Immature natural killer cell (primary cell): ENCODE data around the gene SPG21. TPM values are rescaled to one million over a fixed set of nuclear protein-coding genes. Genes with fewer than 3 reads are reported as not detected.

Experiments used
- DNase-seq, 3 donors: peaks; one replicate each; pipeline ENCODE4 v3.0.0; 2022; ENCODE audit warnings: mixed read lengths in 1 of 3
- H3K27ac Mint-ChIP-seq, 6 donors: one replicate each; pipeline ENCODE4 v1.8.0; 2020; ENCODE audit warnings: mixed read lengths in 6 of 6, mild to moderate bottlenecking in 5 of 6, inconsistent platforms in 4 of 6, moderate library complexity in 3 of 6
- H3K27me3 Mint-ChIP-seq, 3 donors: one replicate each; pipeline ENCODE4 v1.8.0; 2020 to 2021; ENCODE audit warnings: low read depth in 3 of 3, mild to moderate bottlenecking in 3 of 3, mixed read lengths in 3 of 3, moderate library complexity in 3 of 3, inconsistent platforms in 1 of 3
- H3K36me3 Mint-ChIP-seq, 3 donors: one replicate each; pipeline ENCODE4 v1.8.0; 2020; ENCODE audit warnings: mixed read lengths in 3 of 3, inconsistent platforms in 2 of 3, mild to moderate bottlenecking in 2 of 3
- H3K4me1 Mint-ChIP-seq, 2 donors: one replicate each; pipeline ENCODE4 v1.8.0; 2020; ENCODE audit warnings: inconsistent platforms in 2 of 2, mild to moderate bottlenecking in 2 of 2, mixed read lengths in 2 of 2, moderate library complexity in 1 of 2
- H3K4me3 Mint-ChIP-seq, 5 donors: one replicate each; pipeline ENCODE4 v1.8.0; 2020; ENCODE audit warnings: mild to moderate bottlenecking in 5 of 5, mixed read lengths in 5 of 5, inconsistent platforms in 3 of 5, moderate library complexity in 3 of 5
- H3K9me3 Mint-ChIP-seq, 6 donors: one replicate each; pipeline ENCODE4 v1.8.0; 2020; ENCODE audit warnings: mild to moderate bottlenecking in 6 of 6, mixed read lengths in 6 of 6, inconsistent platforms in 4 of 6, moderate library complexity in 3 of 6
- polyA plus RNA-seq, 3 donors: library from polyadenylated mRNA; unstranded; fragments of 300-500 nt; fragmentation: Illumina TruSeq; gene quantifications; one replicate each; pipeline ENCODE4 v1.2.3, GENCODE V29; 2021

The SPG21 gene
- polyA plus RNA-seq: 100 to 1,000 TPM; 112 to 198 (median 121) TPM

DNA sequence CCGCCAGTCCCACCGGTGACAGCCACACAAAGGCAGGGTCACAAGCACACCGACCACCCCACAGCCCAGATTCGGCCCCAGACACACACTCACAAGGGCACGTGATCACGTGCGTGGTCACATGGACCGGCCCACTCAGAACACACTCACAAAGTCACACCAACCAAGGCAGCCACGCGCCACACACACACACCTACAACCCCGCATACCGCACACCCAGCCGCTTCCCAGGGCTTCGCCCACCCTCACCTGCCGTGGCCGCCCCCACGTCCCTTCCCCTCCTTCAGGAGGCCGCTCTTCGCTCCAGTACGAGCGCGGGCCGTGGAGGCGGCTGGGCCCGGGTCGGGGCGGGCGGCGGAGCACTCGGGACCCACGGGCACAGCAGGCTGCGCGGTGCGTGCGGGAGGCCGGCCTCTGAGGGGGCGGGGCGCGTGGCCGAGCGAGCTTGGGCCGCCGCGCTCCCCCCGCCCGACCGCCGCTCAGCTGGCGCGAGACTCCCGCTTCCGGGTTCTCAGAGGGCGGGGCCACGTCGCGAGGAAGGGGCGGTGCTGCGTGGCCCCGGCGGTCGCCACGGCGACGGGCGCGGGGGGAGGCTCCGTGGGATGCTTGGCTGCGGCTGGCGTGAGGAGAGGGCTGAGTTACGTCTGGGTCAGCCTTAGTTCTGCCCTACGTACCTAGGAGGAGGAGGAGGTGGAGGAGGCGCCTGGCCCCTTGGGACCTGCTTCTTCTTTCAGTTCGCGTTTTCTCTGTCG lies at the start of gene SPG21:
SPG21 (minus strand) TSS at position 499 of the 752 bp plus-strand sequence. CDS start 6,345 bp downstream, outside the sequence.
- Mint-ChIP-seq H3K27ac (peak within 1 kb of the TSS; percentile 97 to 99 (median 98)), H3K4me3 (peak within 1 kb of the TSS; percentile 97 to 99 (median 99)), H3K27me3 (peaks cover 13 to 20% (median 15%) of the 10 kb centered on the region in 3 donors), H3K36me3 (no peaks in the 10 kb centered on the region), H3K4me1 (peaks cover 29 to 41% of the 10 kb centered on the region in 2 donors), H3K9me3 (no peaks in the 10 kb centered on the region)
- peak; percentile 97 to 98 (median 97) for DNase-seq

- Mint-ChIP-seq H3K4me1 (peaks cover 0 to 2% of the 10 kb centered on the region in 2 donors), H3K9me3 (no peaks in the 10 kb centered on the region), H3K27me3 (peaks cover 0 to 4% (median 2%) of the 10 kb centered on the region in 3 donors), H3K27ac (no peak overlapping the region), H3K36me3 (no peaks in the 10 kb centered on the region), H3K4me3 (no peak overlapping the region)
- DNase-seq: no peak
Observed at GRCh38 chr15:65038836-65039235, 49.1 kb upstream of the SPG21 start.

DNA sequence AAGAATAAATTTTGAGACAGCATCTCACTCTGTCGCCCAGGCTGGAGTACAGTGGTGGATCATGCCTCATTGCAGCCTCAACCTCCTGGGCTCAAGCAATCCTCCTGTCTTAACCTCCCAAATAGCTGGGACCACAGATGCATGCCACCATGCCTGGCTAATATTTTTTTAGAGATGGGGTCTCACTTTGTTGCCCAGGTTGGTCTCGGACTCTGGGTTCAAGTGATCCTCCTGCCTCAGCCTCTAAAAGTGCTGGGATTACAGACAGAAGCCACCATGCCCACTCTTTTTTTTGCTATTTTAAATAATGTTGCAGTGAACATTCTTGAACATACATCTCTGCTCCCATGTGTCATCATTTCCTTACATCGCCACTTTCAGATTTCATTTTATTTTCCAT lies 48.7 kb upstream of the SPG21 start:
- Mint-ChIP-seq H3K9me3 (no peaks in the 10 kb centered on the region), H3K27ac (no peak overlapping the region), H3K27me3 (peaks cover 0 to 4% (median 2%) of the 10 kb centered on the region in 3 donors), H3K4me1 (peaks cover 0 to 6% of the 10 kb centered on the region in 2 donors), H3K4me3 (no peak overlapping the region), H3K36me3 (no peaks in the 10 kb centered on the region)
- no peak for DNase-seq

DNA sequence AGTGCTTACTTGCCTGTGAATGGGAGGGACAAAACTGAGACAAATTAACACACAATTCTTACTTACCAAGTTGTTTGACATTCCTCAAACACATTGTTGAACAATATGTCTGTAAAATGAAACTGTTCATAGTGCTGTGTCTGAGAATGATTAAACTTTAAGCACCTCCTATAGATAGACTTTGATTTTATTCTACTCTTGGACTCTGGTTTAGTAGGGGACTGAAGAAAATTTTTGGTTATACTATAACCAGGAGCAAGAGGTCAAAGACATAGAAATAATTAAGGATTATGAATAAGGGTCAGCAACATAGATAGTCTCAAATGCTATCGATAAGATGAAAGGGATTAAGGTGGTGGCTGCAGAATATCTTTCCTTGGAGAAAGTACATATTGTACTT lies 47.6 kb upstream of the SPG21 start:
- Mint-ChIP-seq H3K27ac (no peak overlapping the region), H3K36me3 (no peaks in the 10 kb centered on the region), H3K27me3 (peaks cover 0 to 4% (median 2%) of the 10 kb centered on the region in 3 donors), H3K4me3 (no peak overlapping the region), H3K9me3 (no peaks in the 10 kb centered on the region), H3K4me1 (peaks cover 2 to 10% of the 10 kb centered on the region in 2 donors)
- DNase-seq: no peak

DNA sequence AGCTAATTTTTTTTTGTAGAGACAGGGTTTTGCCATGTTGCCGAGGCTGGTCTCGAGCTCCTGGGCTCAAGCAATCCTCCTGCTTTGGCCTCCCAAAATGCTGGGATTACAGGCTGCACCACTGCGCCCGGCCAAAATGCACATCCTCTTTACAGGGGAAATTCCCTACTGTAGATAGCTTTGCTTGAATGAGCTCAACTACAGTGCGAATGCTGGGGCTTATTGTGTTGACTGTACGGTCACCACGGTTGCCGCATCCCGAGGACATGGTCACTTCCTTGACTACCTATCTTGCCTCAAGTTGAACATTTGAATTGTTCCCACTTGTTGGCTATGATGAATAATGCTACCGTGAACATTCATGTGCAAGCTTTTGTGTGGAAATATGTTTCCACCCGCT lies 45.0 kb upstream of the SPG21 start:
- no peaks in the 10 kb centered on the region for H3K36me3 Mint-ChIP-seq
- DNase-seq: no peak
- H3K4me1 Mint-ChIP-seq: peaks cover 2 to 10% of the 10 kb centered on the region in 2 donors
- H3K27me3 Mint-ChIP-seq: peaks cover 4 to 9% (median 6%) of the 10 kb centered on the region in 3 donors
- H3K9me3 Mint-ChIP-seq: no peaks in the 10 kb centered on the region
- H3K4me3 Mint-ChIP-seq: no peak overlapping the region
- H3K27ac Mint-ChIP-seq: no peak overlapping the region

DNA sequence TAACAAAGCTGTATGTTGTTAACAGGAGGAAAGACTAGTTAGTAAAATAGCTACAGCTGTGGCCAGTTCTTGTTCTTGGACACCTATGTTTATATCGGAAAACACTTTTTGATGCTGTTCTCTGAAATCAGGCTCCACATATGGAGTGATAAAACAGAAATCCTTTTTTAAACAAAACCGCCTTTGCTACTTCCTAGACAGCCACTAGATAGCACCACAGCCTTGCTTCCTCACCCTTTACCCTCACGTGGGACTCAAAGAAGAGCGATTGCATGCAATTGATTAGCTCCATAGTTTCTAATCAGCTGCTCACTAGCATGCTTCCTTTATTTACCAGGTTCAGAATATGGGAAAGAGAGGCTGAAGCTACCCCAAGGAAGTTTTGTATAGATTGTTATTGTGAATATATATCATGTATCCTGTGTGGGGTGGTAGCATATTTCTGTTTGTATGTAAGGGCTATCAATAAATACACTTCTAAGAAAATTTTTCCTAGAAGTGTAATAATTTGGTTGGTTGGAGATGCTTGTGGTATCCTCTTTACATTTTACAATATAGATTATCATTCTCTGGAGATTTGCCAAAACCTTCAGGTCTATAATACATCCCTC lies 44.0 kb upstream of the SPG21 start:
- Mint-ChIP-seq H3K4me1 (peaks cover 4 to 12% of the 10 kb centered on the region in 2 donors), H3K9me3 (no peaks in the 10 kb centered on the region), H3K4me3 (no peak overlapping the region), H3K27me3 (peaks cover 4 to 9% (median 6%) of the 10 kb centered on the region in 3 donors), H3K27ac (no peak overlapping the region), H3K36me3 (no peaks in the 10 kb centered on the region)
- DNase-seq: no peak

GRCh38 chr15:65032801-65033537 lies 43.3 kb upstream of the SPG21 start:
- Mint-ChIP-seq H3K36me3 (no peaks in the 10 kb centered on the region), H3K4me1 (peaks cover 12 to 20% of the 10 kb centered on the region in 2 donors), H3K9me3 (no peaks in the 10 kb centered on the region), H3K27me3 (peaks cover 4 to 7% (median 4%) of the 10 kb centered on the region in 3 donors), H3K27ac (peak overlapping the region in 1 of 6 donors; percentile 25), H3K4me3 (no peak overlapping the region)
- DNase-seq: peak; percentile 33 to 41 (median 38)

GRCh38 chr15:65029736-65030208 lies 40.1 kb upstream of the SPG21 start:
- Mint-ChIP-seq H3K4me3 (peak overlapping the region; percentile 67 to 90 (median 76)), H3K9me3 (no peaks in the 10 kb centered on the region), H3K27me3 (peaks cover 2 to 7% (median 4%) of the 10 kb centered on the region in 3 donors), H3K27ac (peak overlapping the region in 1 of 6 donors; percentile 64), H3K36me3 (peaks cover 6 to 9% (median 7%) of the 10 kb centered on the region in 3 donors), H3K4me1 (peaks cover 15 to 26% of the 10 kb centered on the region in 2 donors)
- no peak for DNase-seq

DNA sequence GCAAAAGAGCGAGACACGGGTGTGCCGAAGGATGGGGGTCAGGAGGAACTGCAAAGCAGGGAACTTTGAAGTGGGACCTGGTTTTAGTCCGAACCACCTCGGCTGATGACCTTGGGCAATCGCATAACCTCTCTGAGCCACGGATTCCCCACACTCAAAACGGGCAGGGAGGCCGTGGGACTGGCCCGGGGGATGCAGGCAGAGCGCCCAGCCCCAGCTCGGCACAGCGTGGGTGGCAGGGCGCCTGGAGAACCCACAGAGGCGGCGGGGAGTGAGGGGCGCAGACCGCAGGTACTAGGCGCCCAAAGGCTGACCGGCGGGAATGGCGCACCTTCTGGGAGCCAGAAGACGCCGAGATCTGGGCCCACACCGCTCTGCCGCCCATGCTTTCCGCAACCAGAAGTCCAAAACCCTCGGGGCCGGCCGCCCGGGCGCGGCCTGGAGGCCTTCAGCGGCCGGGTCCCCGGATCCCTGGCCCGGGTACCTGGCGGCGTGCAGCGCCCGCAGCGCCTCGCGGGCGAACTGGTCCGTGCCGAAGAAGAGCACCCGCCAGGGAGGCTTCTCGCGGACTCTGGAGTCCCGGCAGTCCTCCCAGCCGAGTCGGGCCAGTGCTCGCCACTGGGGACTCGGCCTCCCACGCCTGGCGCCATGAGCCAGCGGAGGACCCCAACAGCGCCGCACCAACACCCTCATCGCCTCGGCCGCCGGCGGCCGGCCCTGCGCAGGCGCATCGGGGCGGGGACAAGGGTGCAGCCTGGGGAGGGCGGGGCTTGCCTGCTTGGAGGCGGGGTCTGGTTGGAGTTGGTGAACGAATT lies 39.4 kb upstream of the SPG21 start, which contains the start of gene MTFMT:
MTFMT (minus strand) TSS at position 719 of the 815 bp plus-strand sequence; CDS start at position 693, 26 bp downstream.
- H3K4me3 Mint-ChIP-seq: peak within 1 kb of the TSS; percentile 84 to 99 (median 91)
- peaks cover 10 to 13% (median 11%) of the 10 kb centered on the region in 3 donors for H3K36me3 Mint-ChIP-seq
- H3K9me3 Mint-ChIP-seq: no peaks in the 10 kb centered on the region
- DNase-seq: peak; percentile 84 to 89 (median 84)
- peaks cover 15 to 26% of the 10 kb centered on the region in 2 donors for H3K4me1 Mint-ChIP-seq
- peak within 1 kb of the TSS; percentile 52 to 92 (median 75) for H3K27ac Mint-ChIP-seq
- peaks cover 2 to 7% (median 4%) of the 10 kb centered on the region in 3 donors for H3K27me3 Mint-ChIP-seq

DNA sequence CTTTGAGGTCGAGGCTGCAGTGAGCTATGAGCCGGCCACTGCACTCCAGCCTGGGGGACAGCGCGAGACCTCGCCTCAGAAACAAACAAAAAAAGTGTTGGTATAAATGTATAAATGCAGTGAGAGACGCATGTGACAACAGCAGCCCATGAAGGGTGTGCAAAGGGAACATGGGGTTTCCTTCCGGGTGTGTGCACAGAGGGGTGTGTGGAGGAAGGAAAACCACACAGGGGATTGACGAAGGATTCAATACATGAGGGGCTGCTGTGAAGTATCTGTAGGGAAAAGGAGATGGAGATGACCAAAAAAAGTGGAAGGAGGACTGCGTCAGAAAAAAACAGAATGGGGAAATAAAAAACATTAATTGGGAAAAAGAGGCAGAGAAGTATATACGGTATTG lies 38.6 kb upstream of the SPG21 start:
- Mint-ChIP-seq H3K27ac (peak overlapping the region; percentile 52 to 92 (median 75)), H3K4me1 (peaks cover 15 to 19% of the 10 kb centered on the region in 2 donors), H3K9me3 (no peaks in the 10 kb centered on the region), H3K4me3 (peak overlapping the region; percentile 84 to 99 (median 91)), H3K27me3 (peaks cover 2 to 7% (median 4%) of the 10 kb centered on the region in 3 donors), H3K36me3 (peaks cover 11 to 16% (median 13%) of the 10 kb centered on the region in 3 donors)
- no peak for DNase-seq

- Mint-ChIP-seq H3K27me3 (peaks cover 2 to 7% (median 4%) of the 10 kb centered on the region in 3 donors), H3K36me3 (peaks cover 13 to 21% (median 15%) of the 10 kb centered on the region in 3 donors), H3K4me1 (peaks cover 14 to 15% of the 10 kb centered on the region in 2 donors), H3K4me3 (peak overlapping the region; percentile 84 to 99 (median 91)), H3K27ac (no peak overlapping the region), H3K9me3 (no peaks in the 10 kb centered on the region)
- DNase-seq: no peak
Observed at GRCh38 chr15:65027593-65027992, 37.9 kb upstream of the SPG21 start.

- no peak overlapping the region for H3K27ac Mint-ChIP-seq
- no peaks in the 10 kb centered on the region for H3K9me3 Mint-ChIP-seq
- H3K4me1 Mint-ChIP-seq: peaks cover 14 to 15% of the 10 kb centered on the region in 2 donors
- peaks cover 13 to 21% (median 15%) of the 10 kb centered on the region in 3 donors for H3K36me3 Mint-ChIP-seq
- peak overlapping the region in 3 of 5 donors; percentile 14 to 30 (median 23) for H3K4me3 Mint-ChIP-seq
- DNase-seq: no peak
- peaks cover 0 to 7% (median 0%) of the 10 kb centered on the region in 3 donors for H3K27me3 Mint-ChIP-seq
Observed at GRCh38 chr15:65026756-65027155, 37.0 kb upstream of the SPG21 start.
